MM.1S (cell line): Measurements from ENCODE around the gene AP3D1.

Source experiments
- DNase-seq: peaks from one replicate; pipeline ENCODE4 v3.0.0-alpha.2; 2015
- H2AFZ ChIP-seq: fragments of 300-600 bp; sonication (generic); 2 replicates; pipeline ENCODE4 v1.6.0; 2016; ENCODE audit warnings: antibody characterized with exemption, low read length
- H3F3A ChIP-seq: fragments of 300-600 bp; sonication (generic); 2 replicates; pipeline ENCODE4 v1.6.1; 2016; ENCODE audit warnings: mild to moderate bottlenecking, antibody characterized with exemption, low read length, moderate library complexity, mixed read lengths; ENCODE audit not compliant: insufficient read depth
- H3K27ac ChIP-seq: fragments of 300-600 bp; sonication (generic); 2 replicates; pipeline ENCODE4 v1.5.1; 2016; ENCODE audit warnings: mild to moderate bottlenecking, low read length
- H3K27me3 ChIP-seq: fragments of 300-600 bp; sonication (generic); replicated peaks from 2 replicates; pipeline ENCODE4 v1.6.0; 2016; ENCODE audit warnings: low read length; ENCODE audit not compliant: insufficient read depth
- H3K36me3 ChIP-seq: fragments of 300-600 bp; sonication (generic); replicated peaks from 2 replicates; pipeline ENCODE4 v1.6.1; 2016; ENCODE audit warnings: mild to moderate bottlenecking, low read length, mixed read lengths; ENCODE audit not compliant: insufficient read depth
- H3K4me1 ChIP-seq: fragments of 300-600 bp; sonication (generic); 2 replicates; pipeline ENCODE4 v1.6.1; 2016; ENCODE audit warnings: low read length, mixed read lengths
- H3K4me2 ChIP-seq: fragments of 300-600 bp; sonication (generic); 2 replicates; pipeline ENCODE4 v1.6.0; 2016; ENCODE audit warnings: low read depth, low read length
- H3K4me3 ChIP-seq: fragments of 300-600 bp; sonication (generic); 2 replicates; pipeline ENCODE4 v1.5.1; 2016; ENCODE audit warnings: low read length, mixed read lengths
- H3K79me2 ChIP-seq: fragments of 300-600 bp; sonication (generic); 2 replicates; pipeline ENCODE4 v1.6.1; 2016; ENCODE audit warnings: mixed run types, low read length, mixed read lengths
- H3K9ac ChIP-seq: fragments of 300-600 bp; sonication (generic); 2 replicates; pipeline ENCODE4 v1.6.1; 2016; ENCODE audit warnings: low read length, mixed read lengths
- H3K9me2 ChIP-seq: fragments of 300-600 bp; sonication (generic); replicated peaks from 2 replicates; pipeline ENCODE4 v1.6.1; 2016; ENCODE audit warnings: mild to moderate bottlenecking, low read length, mixed read lengths; ENCODE audit not compliant: insufficient read depth
- H3K9me3 ChIP-seq: fragments of 300-600 bp; sonication (generic); replicated peaks from 2 replicates; pipeline ENCODE4 v1.6.1; 2016; ENCODE audit warnings: mild to moderate bottlenecking, low read length, mixed read lengths; ENCODE audit not compliant: insufficient read depth
- H4K20me1 ChIP-seq: fragments of 300-600 bp; sonication (generic); 2 replicates; pipeline ENCODE4 v1.6.1; 2016; ENCODE audit warnings: mild to moderate bottlenecking, low read length, moderate library complexity, mixed read lengths; ENCODE audit not compliant: insufficient read depth
- EZH2 ChIP-seq: fragments of 300-600 bp; sonication (generic); optimal IDR thresholded peaks from 2 replicates; pipeline ENCODE3; 2017; ENCODE audit warnings: low read depth, mild to moderate bottlenecking, antibody characterized with exemption, low read length, mixed read lengths
- EZH2phosphoT487 ChIP-seq: fragments of 300-600 bp; sonication (generic); IDR thresholded peaks from 2 replicates; pipeline ENCODE4 v1.6.1; 2018; ENCODE audit warnings: antibody characterized with exemption, low read length
- TF ChIP-seq, protein P1 (sequence below): fragments of 300-600 bp; sonication (generic); IDR thresholded peaks from 2 replicates; pipeline ENCODE4 v1.5.1; 2016; ENCODE audit warnings: antibody characterized with exemption, low read length, mixed read lengths

The AP3D1 gene

GRCh38 chr19:2139385-2140137, 11.8 kb downstream of the AP3D1 start:
- H3K27ac ChIP-seq, result no peak overlapping the region
- H3K36me3 ChIP-seq, result peaks cover 5% of the 10 kb centered on the region
- H3K9me2 ChIP-seq, result no peaks in the 10 kb centered on the region
- no peaks in the 10 kb centered on the region for H3F3A ChIP-seq
- H3K27me3 ChIP-seq, result no peaks in the 10 kb centered on the region
- peaks cover 90% of the 10 kb centered on the region for H3K79me2 ChIP-seq
- H4K20me1 ChIP-seq, result peaks cover 13% of the 10 kb centered on the region
- no peaks in the 10 kb centered on the region for H3K9me3 ChIP-seq
- DNase-seq, result no peak
- no peak overlapping the region for H2AFZ ChIP-seq
- no peaks in the 10 kb centered on the region for H3K4me1 ChIP-seq
- no peak overlapping the region for H3K4me2 ChIP-seq
- H3K4me3 ChIP-seq, result no peak overlapping the region
- H3K9ac ChIP-seq, result no peak overlapping the region
- TF ChIP-seq, protein P1, sequence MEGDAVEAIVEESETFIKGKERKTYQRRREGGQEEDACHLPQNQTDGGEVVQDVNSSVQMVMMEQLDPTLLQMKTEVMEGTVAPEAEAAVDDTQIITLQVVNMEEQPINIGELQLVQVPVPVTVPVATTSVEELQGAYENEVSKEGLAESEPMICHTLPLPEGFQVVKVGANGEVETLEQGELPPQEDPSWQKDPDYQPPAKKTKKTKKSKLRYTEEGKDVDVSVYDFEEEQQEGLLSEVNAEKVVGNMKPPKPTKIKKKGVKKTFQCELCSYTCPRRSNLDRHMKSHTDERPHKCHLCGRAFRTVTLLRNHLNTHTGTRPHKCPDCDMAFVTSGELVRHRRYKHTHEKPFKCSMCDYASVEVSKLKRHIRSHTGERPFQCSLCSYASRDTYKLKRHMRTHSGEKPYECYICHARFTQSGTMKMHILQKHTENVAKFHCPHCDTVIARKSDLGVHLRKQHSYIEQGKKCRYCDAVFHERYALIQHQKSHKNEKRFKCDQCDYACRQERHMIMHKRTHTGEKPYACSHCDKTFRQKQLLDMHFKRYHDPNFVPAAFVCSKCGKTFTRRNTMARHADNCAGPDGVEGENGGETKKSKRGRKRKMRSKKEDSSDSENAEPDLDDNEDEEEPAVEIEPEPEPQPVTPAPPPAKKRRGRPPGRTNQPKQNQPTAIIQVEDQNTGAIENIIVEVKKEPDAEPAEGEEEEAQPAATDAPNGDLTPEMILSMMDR, result no peak
- no peak for TF ChIP-seq EZH2phosphoT487
- no peak for TF ChIP-seq EZH2

GRCh38 chr19:2138061-2138728, 13.2 kb downstream of the AP3D1 start:
- H3K79me2 ChIP-seq, result peaks cover 79% of the 10 kb centered on the region
- H3K9ac ChIP-seq, result no peak overlapping the region
- no peaks in the 10 kb centered on the region for H3F3A ChIP-seq
- no peak for DNase-seq
- no peak overlapping the region for H2AFZ ChIP-seq
- H3K4me3 ChIP-seq, result no peak overlapping the region
- no peaks in the 10 kb centered on the region for H3K27me3 ChIP-seq
- TF ChIP-seq, protein P1, result no peak
- TF ChIP-seq EZH2phosphoT487 (no peak), EZH2 (no peak)
- H3K9me3 ChIP-seq, result no peaks in the 10 kb centered on the region
- no peak overlapping the region for H3K27ac ChIP-seq
- H3K4me2 ChIP-seq, result no peak overlapping the region
- H4K20me1 ChIP-seq, result peaks cover 6% of the 10 kb centered on the region; the same call in 1 of the 2 replicates
- H3K9me2 ChIP-seq, result no peaks in the 10 kb centered on the region
- peaks cover 5% of the 10 kb centered on the region for H3K36me3 ChIP-seq
- H3K4me1 ChIP-seq, result no peaks in the 10 kb centered on the region

DNA sequence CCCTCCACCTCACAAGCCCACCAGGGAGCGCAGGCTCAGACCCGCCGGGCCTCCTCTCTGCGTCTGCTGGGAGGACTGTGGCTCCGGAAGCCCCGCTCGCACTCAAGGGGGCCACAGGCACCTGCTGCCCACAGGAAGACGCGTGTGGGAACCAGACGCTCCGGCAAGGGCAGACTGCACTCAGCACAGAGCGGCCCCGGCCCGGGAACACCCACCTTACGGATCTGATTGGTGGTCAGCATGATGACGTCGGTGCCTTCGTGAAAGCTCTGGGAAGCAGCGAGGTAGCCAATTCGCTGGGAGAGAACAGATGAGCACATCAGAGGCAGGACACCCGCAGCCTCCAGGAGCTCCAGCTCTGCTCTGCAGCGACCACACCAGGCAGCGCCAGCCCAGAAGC, 14.6 kb downstream of the AP3D1 start:
- Histone ChIP-seq H3K9me3 (no peaks in the 10 kb centered on the region), H3K9ac (no peak overlapping the region), H3K4me2 (no peak overlapping the region), H3F3A (no peaks in the 10 kb centered on the region), H3K27ac (no peak overlapping the region), H3K4me3 (no peak overlapping the region), H3K4me1 (no peaks in the 10 kb centered on the region), H2AFZ (no peak overlapping the region), H3K36me3 (peaks cover 5% of the 10 kb centered on the region), H3K9me2 (no peaks in the 10 kb centered on the region), H4K20me1 (peaks cover 6% of the 10 kb centered on the region; the same call in 1 of the 2 replicates), H3K27me3 (no peaks in the 10 kb centered on the region), H3K79me2 (peaks cover 80% of the 10 kb centered on the region)
- no peak for TF ChIP-seq EZH2
- TF ChIP-seq, protein P1, result no peak
- no peak for TF ChIP-seq EZH2phosphoT487
- no peak for DNase-seq
